ENCODE results near the gene TSR1. TPM values are rescaled to one million over a fixed set of nuclear protein-coding genes. Genes with fewer than 3 reads are reported as not detected.

The TSR1 gene
- 10 to 100 TPM; 55.1 to 55.9 TPM for total RNA-seq

DNA sequence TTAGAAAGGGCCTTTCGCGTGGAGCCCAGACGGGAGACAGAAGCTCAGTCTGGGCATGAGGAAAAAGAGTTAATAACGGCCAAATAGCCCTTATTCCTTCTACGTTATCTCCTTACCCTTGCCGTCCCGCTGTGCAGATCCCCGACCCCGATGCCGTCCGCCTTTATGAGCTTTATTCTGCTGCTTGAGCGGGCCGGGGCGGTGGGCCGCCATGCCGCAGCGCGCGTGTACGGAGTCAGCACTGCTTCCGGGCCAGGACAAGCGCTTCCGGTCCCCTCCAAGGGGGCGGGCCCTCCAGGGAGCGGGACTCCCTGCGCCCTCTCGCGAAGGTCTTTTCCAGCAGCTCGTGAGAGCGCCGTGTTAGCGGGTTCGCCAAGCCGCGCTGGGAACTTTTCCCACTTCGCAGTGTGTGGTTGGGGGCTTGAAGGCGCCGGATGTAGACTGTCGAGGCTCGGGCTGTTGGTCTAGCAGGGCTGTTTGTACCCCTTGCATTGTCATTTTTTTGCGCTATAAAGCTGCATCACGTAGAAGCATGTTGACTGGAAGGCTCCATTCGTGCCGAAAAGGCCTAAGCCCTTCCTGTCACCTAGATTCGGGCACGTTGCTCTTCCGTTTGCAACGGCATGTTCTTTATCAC lies at the start of gene TSR1:
Gene TSR1, minus strand, starts transcription at position 243 of the 637 bp plus-strand sequence. Its CDS starts 30 bp downstream, at position 213.
- Mint-ChIP-seq H3K36me3 (peaks cover 11% of the 10 kb centered on the region), H3K9me3 (no peaks in the 10 kb centered on the region), H3K27me3 (no peaks in the 10 kb centered on the region), H3K27ac (peak within 1 kb of the TSS; percentile 90), H3K4me3 (peak within 1 kb of the TSS; percentile 100), H3K4me1 (ENCODE audit: low read depth) (peaks cover 14% of the 10 kb centered on the region)
- peak; percentile 94 for DNase-seq
- intact Hi-C loops (cut with micrococcal nuclease): loop anchor here (2.0 to 5.0 kb wide), 4 partner anchors 32 to 284 kb away; partner anchors contain the start of gene MNT
- CTCF ChIA-PET: interaction anchor here (0.7 to 2.8 kb wide), 10 partner anchors 16 to 283 kb away, joined by 3 to 17 read pairs (median 6); partner anchors contain the start of gene HIC1
- POLR2A ChIA-PET: interaction anchor here (0.6 to 3.1 kb wide), 20 partner anchors 9 to 1807 kb away, joined by 3 to 24 read pairs (median 3); partner anchors contain the start of genes CYB5D2, SMG6, SRR and ZZEF1

DNA sequence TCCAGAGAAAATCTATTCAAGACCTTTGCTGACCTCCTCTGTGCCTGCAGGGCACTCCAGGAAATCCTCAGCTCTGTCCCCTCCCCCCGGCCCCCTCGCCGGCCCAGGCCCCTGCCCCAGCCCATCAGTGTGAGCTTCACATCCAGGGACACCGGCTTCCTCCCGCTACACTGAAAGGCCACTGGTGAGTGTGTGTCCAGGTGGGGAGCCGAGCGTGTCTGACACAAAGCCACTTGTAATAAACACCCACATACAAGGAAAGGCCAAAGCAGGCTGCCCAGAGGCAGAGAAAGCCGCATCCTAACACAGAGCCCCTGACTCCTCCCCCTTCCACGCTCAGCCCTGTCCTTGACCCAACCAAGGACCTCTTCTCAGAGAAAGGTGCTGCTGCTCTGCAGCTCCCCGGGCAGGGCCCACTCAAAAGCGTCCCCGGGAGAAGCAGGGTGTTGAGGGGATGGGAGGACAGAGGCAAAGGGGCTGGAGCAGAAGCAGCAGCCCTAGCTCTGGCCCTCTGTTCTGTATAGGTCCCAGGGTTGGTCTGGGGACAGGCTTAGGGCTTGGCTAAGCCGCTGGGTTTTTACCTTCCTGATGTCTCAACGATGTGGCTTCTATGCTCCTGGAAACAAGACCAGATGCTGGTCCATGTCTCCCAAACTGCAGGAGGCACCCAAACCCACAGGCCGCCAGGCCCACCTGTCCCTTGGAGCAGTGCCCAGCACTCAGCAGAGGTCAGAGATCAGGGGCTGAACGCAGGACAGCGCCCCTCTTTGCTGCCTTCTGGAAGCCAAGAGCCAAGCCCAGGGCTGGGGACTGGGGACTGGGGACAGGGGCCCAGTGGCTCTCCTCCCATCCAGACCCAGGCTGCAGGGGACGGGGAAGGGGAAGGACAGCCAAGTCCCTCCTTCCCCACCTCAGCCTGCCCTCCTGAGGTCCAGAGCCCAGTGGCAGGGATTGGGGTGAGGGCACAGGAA lies 49.3 kb upstream of the TSR1 start:
- no peak overlapping the region for H3K4me3 Mint-ChIP-seq
- no peaks in the 10 kb centered on the region for H3K9me3 Mint-ChIP-seq
- intact Hi-C loops (cut with micrococcal nuclease): no loop called here
- H3K4me1 Mint-ChIP-seq (ENCODE audit: low read depth): peaks cover 14% of the 10 kb centered on the region
- H3K27me3 Mint-ChIP-seq: no peaks in the 10 kb centered on the region
- peaks cover 2% of the 10 kb centered on the region for H3K36me3 Mint-ChIP-seq
- DNase-seq: no peak
- POLR2A ChIA-PET: no interaction called here
- H3K27ac Mint-ChIP-seq: no peak overlapping the region
- CTCF ChIA-PET: interaction anchor here (1.0 to 9.8 kb wide), 2 partner anchors 30 to 49 kb away, joined by 3 to 544 read pairs; no protein-coding TSS in a partner anchor

- DNase-seq: no peak
- peaks cover 2% of the 10 kb centered on the region for H3K36me3 Mint-ChIP-seq
- intact Hi-C loops (cut with micrococcal nuclease): no loop called here
- H3K4me1 Mint-ChIP-seq (ENCODE audit: low read depth): peaks cover 7% of the 10 kb centered on the region
- CTCF ChIA-PET: interaction anchor here (1.0 to 9.8 kb wide), 6 partner anchors 8 to 50 kb away, joined by 3 to 544 read pairs (median 46); partner anchors contain the start of gene MNT
- no peak overlapping the region for H3K4me3 Mint-ChIP-seq
- no peak overlapping the region for H3K27ac Mint-ChIP-seq
- POLR2A ChIA-PET: interaction anchor here (1.1 to 2.7 kb wide), 2 partner anchors 8 to 32 kb away, joined by 4 to 21 read pairs; no protein-coding TSS in a partner anchor
- H3K27me3 Mint-ChIP-seq: no peaks in the 10 kb centered on the region
- H3K9me3 Mint-ChIP-seq: no peaks in the 10 kb centered on the region
These were observed 48.3 kb upstream of the TSR1 start for GRCh38 chr17:2384439-2385127.

DNA sequence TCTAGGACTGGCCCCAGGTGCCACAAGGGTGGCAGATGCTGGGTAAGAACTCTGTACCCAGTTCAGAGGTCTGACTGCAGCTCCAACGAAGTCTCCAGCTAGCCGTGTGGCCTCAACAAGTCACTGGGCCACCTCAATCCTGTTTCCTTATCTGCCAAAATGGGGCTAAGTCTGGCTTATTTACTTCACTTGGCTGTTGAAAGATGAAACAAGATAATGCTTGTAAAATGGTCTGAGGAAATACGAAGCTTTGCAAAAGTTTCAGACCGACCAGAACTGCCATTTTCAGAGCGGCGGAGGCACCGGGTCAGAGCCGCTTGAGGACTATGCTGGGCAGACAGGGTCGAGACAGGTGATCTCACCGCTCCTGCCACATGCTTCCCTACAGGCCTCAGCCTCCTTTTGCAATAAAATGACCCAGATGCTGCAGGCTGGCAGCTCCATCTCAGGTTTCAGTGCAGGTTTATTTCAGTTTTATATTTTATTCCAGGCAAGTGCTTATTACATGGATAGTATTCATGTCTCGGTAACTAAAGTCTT lies 47.4 kb upstream of the TSR1 start:
- intact Hi-C loops (cut with micrococcal nuclease): no loop called here

GRCh38 chr17:2380950-2381649 lies 44.8 kb upstream of the TSR1 start:
- Mint-ChIP-seq H3K27ac (no peak overlapping the region), H3K4me1 (ENCODE audit: low read depth) (no peaks in the 10 kb centered on the region), H3K27me3 (no peaks in the 10 kb centered on the region), H3K4me3 (no peak overlapping the region), H3K9me3 (no peaks in the 10 kb centered on the region), H3K36me3 (no peaks in the 10 kb centered on the region)
- intact Hi-C loops (cut with micrococcal nuclease): no loop called here
- DNase-seq: no peak
- POLR2A ChIA-PET: no interaction called here
- CTCF ChIA-PET: interaction anchor here (1.2 to 9.8 kb wide), 10 partner anchors 11 to 136 kb away, joined by 3 to 544 read pairs (median 13); partner anchors contain the start of genes MNT and TSR1

More for the DNA sequence above, 47.4 kb upstream of the TSR1 start:
- CTCF ChIA-PET: interaction anchor here (1.2 to 9.8 kb wide), 11 partner anchors 9 to 290 kb away, joined by 5 to 544 read pairs (median 14); partner anchors contain the start of genes MNT and TSR1
- H3K27ac Mint-ChIP-seq: no peak overlapping the region
- no peak overlapping the region for H3K4me3 Mint-ChIP-seq
- no peak for DNase-seq
- H3K36me3 Mint-ChIP-seq: peaks cover 2% of the 10 kb centered on the region
- H3K4me1 Mint-ChIP-seq (ENCODE audit: low read depth): peaks cover 2% of the 10 kb centered on the region
- no peaks in the 10 kb centered on the region for H3K9me3 Mint-ChIP-seq
- H3K27me3 Mint-ChIP-seq: no peaks in the 10 kb centered on the region
- POLR2A ChIA-PET: interaction anchor here (1.0 to 2.7 kb wide), 4 partner anchors 9 to 33 kb away, joined by 3 to 21 read pairs (median 5); no protein-coding TSS in a partner anchor

- no peaks in the 10 kb centered on the region for H3K4me1 Mint-ChIP-seq (ENCODE audit: low read depth)
- no peaks in the 10 kb centered on the region for H3K36me3 Mint-ChIP-seq
- no peak for DNase-seq
- no peaks in the 10 kb centered on the region for H3K27me3 Mint-ChIP-seq
- H3K4me3 Mint-ChIP-seq: no peak overlapping the region
- intact Hi-C loops (cut with micrococcal nuclease): no loop called here
- no peak overlapping the region for H3K27ac Mint-ChIP-seq
- POLR2A ChIA-PET: no interaction called here
- CTCF ChIA-PET: interaction anchor here (1.5 to 9.8 kb wide), 4 partner anchors 12 to 42 kb away, joined by 6 to 544 read pairs (median 86); partner anchors contain the start of gene MNT
- no peaks in the 10 kb centered on the region for H3K9me3 Mint-ChIP-seq
These were observed 44.1 kb upstream of the TSR1 start for GRCh38 chr17:2380226-2380922.

GRCh38 chr17:2379489-2380225 lies 43.4 kb upstream of the TSR1 start:
- CTCF ChIA-PET: interaction anchor here (9.8 kb wide), 1 partner anchor 36 kb away, joined by 544 read pairs; no protein-coding TSS in a partner anchor
- Mint-ChIP-seq H3K9me3 (no peaks in the 10 kb centered on the region), H3K27me3 (no peaks in the 10 kb centered on the region), H3K36me3 (no peaks in the 10 kb centered on the region), H3K4me3 (no peak overlapping the region), H3K27ac (no peak overlapping the region), H3K4me1 (ENCODE audit: low read depth) (no peaks in the 10 kb centered on the region)
- intact Hi-C loops (cut with micrococcal nuclease): no loop called here
- POLR2A ChIA-PET: no interaction called here
- no peak for DNase-seq

DNA sequence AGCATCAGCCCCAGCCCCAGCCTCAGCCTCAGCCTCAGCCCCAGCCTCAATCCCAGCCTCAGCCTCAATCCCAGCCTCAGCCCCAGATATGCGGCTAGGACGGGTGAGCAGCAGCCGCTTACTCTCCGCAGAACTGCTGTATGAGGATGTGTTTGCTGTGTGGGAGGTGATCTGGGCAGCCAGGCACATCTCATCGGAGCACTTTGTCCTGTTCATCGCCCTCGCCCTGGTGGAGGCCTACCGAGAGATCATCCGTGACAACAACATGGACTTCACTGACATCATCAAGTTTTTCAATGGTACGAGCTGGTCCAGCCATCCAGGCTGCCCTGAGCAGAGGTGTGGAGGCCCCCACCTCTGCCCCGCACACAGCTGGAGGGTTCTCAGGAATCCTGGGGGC lies 42.6 kb upstream of the TSR1 start:
- no peaks in the 10 kb centered on the region for H3K36me3 Mint-ChIP-seq
- no peaks in the 10 kb centered on the region for H3K27me3 Mint-ChIP-seq
- no peak overlapping the region for H3K4me3 Mint-ChIP-seq
- CTCF ChIA-PET: interaction anchor here (0.6 to 9.8 kb wide), 2 partner anchors 36 to 407 kb away, joined by 4 to 544 read pairs; no protein-coding TSS in a partner anchor
- POLR2A ChIA-PET: no interaction called here
- no peaks in the 10 kb centered on the region for H3K9me3 Mint-ChIP-seq
- H3K4me1 Mint-ChIP-seq (ENCODE audit: low read depth): no peaks in the 10 kb centered on the region
- no peak for DNase-seq
- intact Hi-C loops (cut with micrococcal nuclease): no loop called here
- no peak overlapping the region for H3K27ac Mint-ChIP-seq

DNA sequence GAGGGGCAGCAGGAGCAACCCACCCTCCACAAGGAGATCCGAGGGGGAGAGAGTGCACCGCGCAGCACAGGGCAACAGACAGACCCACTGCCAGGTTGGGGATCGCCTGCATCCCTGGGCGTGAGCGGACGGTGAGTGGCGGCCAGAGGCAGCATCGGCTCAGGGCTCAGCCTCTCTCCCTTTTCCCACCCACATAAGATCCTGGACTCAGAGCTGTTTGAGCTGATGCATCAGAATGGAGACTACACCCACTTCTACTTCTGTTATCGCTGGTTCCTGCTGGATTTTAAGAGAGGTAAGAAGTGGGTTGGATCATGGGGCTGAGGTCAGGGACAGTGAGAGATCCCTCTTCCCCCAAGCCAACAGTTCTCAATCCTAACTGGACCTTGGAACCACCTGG lies 41.4 kb upstream of the TSR1 start:
- Mint-ChIP-seq H3K27ac (no peak overlapping the region), H3K4me3 (no peak overlapping the region), H3K4me1 (ENCODE audit: low read depth) (no peaks in the 10 kb centered on the region), H3K27me3 (no peaks in the 10 kb centered on the region), H3K36me3 (peaks cover 3% of the 10 kb centered on the region), H3K9me3 (no peaks in the 10 kb centered on the region)
- ChIA-PET CTCF (interaction anchor here (0.9 to 9.8 kb wide), 2 partner anchors 25 to 38 kb away, joined by 3 to 544 read pairs; no protein-coding TSS in a partner anchor), POLR2A (no interaction called here)
- intact Hi-C loops (cut with micrococcal nuclease): no loop called here
- no peak for DNase-seq

DNA sequence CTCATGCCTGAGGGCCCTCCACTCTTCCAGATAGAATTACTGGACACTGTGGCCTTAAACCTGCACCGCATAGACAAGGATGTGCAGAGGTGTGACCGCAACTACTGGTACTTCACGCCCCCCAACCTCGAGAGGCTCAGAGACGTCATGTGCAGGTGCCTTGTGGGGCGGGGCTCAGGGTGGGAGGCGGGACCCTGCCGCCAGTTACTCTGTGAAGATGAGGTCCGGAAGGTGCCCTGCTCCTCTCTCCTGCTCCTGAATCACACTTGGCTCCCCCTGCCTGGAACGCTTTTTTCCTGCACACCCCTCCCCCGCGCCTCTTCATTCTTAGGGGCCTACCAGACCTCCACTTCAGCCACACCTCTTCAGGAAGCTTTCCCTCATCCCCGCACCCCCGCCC lies 39.9 kb upstream of the TSR1 start:
- POLR2A ChIA-PET: no interaction called here
- Mint-ChIP-seq H3K36me3 (peaks cover 6% of the 10 kb centered on the region), H3K27ac (no peak overlapping the region), H3K9me3 (no peaks in the 10 kb centered on the region), H3K4me1 (ENCODE audit: low read depth) (no peaks in the 10 kb centered on the region), H3K27me3 (no peaks in the 10 kb centered on the region), H3K4me3 (no peak overlapping the region)
- CTCF ChIA-PET: no interaction called here
- no peak for DNase-seq
- intact Hi-C loops (cut with micrococcal nuclease): no loop called here

Data from activated CD4-positive, alpha-beta memory T cell treated with anti-CD3 and anti-CD28 coated beads for 36 hours (primary cell).